Measurements from ENCODE around the gene UGT2B10.

UGT2B10 gene

DNA sequence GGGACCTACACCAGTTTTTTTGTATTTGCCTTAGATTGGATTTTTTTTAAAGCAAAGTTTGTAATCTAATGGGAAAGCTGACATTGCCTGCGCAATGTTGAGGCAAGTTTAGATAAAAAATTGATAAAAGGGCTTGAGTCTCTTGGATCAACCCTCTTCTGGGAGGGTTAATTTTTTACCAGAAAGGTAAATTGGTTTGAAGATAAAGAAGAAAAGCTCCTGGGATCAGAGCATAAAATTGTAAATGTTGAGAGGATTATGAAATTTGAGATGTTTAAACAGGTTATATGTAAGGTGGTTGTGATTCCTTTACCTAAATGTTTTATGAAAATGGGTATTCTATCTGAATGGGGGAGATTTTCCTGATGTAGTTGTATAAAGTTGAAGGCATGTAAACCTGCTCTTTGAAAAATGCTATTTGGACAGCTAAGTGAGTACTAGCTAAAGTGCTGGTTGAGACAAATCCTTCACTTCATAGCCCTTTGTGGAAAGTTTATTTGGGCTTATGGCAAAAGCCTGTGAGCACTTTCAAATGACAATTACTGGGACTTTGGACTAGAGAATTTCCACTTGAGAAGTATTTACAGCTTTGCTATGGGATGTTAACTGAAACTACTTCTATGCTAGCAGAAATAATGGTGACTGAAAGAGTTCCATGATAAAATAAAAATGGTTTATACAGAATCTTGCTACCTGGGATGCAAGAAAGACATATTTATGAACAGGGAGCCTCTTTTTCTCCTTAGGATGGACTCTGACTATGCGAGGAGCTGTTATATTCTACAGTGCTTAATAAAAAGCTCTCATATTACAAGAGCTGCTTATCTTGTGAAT, 56.2 kb downstream of the UGT2B10 start:
- no peak for DNase-seq

GRCh38 chr4:68872643-68873502, 57.1 kb downstream of the UGT2B10 start:
- DNase-seq, result no peak

DNA sequence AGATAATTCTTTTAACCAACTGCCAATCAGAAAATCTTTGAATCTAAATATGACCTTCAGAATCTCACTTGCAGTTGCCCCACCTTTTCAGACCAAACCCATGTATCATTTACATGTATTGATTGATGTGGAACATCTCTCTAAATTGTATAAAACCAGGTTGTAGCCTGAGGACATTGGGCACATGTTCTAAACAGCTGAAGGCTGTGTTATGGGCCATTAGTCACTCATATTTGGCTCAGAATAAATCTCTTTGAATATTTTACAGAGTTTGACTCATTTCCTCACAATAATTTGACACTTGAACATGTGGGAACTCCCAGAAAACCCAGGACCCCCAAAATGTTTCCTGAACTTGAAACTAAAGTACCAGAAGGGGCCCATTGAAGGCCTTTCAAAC, 58.7 kb downstream of the UGT2B10 start:
- no peak for DNase-seq

- DNase-seq, result no peak
These were observed 61.8 kb downstream of the UGT2B10 start for GRCh38 chr4:68877555-68877954.

GRCh38 chr4:68878048-68878447, 62.3 kb downstream of the UGT2B10 start:
- no peak for DNase-seq

Data from fibroblast of skin of right biceps (primary cell).